Heart left ventricle (tissue), 13 donors: ENCODE data around the gene IGDCC3.

ENCODE experiments used
- CTCF ChIP-seq, 12 donors: fragments of 200-600 bp; sonication (generic) in 4 of 12; IDR thresholded peaks; one replicate each; pipeline versions ENCODE4 v1.5.0 to v1.8.0; 2018 to 2022; ENCODE audit warnings: antibody characterized with exemption in 12 of 12, mild to moderate bottlenecking in 5 of 12
- POLR2A ChIP-seq, 2 donors: fragments of 450-650 bp; IDR thresholded peaks; one replicate each; pipeline ENCODE4 v1.6.1; 2017; ENCODE audit warnings: antibody characterized with exemption in 2 of 2, mild to moderate bottlenecking in 2 of 2, moderate library complexity in 2 of 2
- donor health status: ischemic (EF 13 %, LVEDD 7.1; RV severe dilation, severe dysfunction).
- donor health status: DM: no; HTN: yes; CAD: no.
- donor health status: DM: no; HTN: no; CAD: no.
- donor health status: ischemic (EF 25% LVEDD 6.9; RV normal size, moderate dysfunction).
- donor health status: ischemic (EF 25% LVEDD 5.7; RV mildly dilated, moderate dysfunction).
- donor health status: ischemic (EF 35%, LVEDD 5.7; RV mildly dilated, moderate dysfunction).
- donor health status: nonischemic (EF 11% LVEDD 7.7; RV severe dilation, severe dysfunction).
- donor health status: DM: yes; HTN: yes; CAD: no.
- donor health status: PGD.
- donor health status: ischemic (EF 29% LVEDD 5.4; RV normal size, mild dysfunction).
- donor health status: nonischemic (EF 23%, LVEDD 6.1; RV moderate dilation, normal function).

- TF ChIP-seq CTCF (IDR thresholded peaks at IDR 0.05) (peak in 1 of 12 donors; percentile 2), POLR2A (IDR thresholded peaks at IDR 0.05) (no peak)
Observed at GRCh38 chr15:65401611-65402240, 23.9 kb upstream of the IGDCC3 start.
